ENCODE data around the gene CCDC107. TPM values are rescaled to one million over a fixed set of nuclear protein-coding genes. Genes with fewer than 3 reads are reported as not detected.

Gene CCDC107
- total RNA-seq, 1 experiment from 2014 or later, result 11.8 TPM

DNA sequence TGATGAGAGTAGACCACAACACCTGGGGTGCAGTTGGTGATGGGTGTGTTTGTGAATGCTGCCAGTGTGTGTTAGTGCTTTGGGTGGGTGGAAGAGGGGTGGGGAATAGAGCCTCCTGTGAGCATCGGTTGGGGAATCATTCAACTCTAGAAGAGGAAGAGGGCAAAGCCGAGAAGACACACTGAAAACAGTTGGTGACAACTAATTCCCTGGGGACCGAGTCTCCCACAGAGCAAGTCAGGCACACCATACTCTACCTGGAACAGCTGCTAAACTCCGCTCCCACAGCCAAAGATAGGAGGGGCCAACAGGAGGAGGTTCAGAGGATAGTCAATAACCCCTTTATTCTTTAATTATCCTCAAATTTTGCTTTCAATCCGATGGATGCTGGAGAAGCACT lies 8.5 kb downstream of the CCDC107 start:
- H3K4me1 Mint-ChIP-seq (ENCODE audit: low read depth, unreplicated experiment), result peaks cover 29% of the 10 kb centered on the region
- peaks cover 12% of the 10 kb centered on the region for H3K9me3 Mint-ChIP-seq (ENCODE audit: unreplicated experiment)
- BruUV-seq (replicated peaks), result no TSS peak
- no peak for DNase-seq
- no peak overlapping the region for H3K4me3 ChIP-seq (ENCODE audit: low read depth, low read length)
- intact Hi-C loops (cut with micrococcal nuclease; ENCODE audit: unreplicated experiment), result no loop called here
- no peaks in the 10 kb centered on the region for H3K9me3 ChIP-seq
- ChIA-PET POLR2A (interaction anchor here (1.1 to 2.0 kb wide), 2 partner anchors 61 to 62 kb away, joined by 3 to 5 read pairs; no protein-coding TSS in a partner anchor), CTCF (interaction anchor here (3.7 kb wide), 1 partner anchor 30 kb away, joined by 35 read pairs; no protein-coding TSS in a partner anchor)
- no peaks in the 10 kb centered on the region for H3K27me3 Mint-ChIP-seq (ENCODE audit: insufficient read depth, unreplicated experiment)
- H3K36me3 ChIP-seq (ENCODE audit: control insufficient read depth, insufficient read depth, low read length), result no peaks in the 10 kb centered on the region
- TF ChIP-seq, protein P1, sequence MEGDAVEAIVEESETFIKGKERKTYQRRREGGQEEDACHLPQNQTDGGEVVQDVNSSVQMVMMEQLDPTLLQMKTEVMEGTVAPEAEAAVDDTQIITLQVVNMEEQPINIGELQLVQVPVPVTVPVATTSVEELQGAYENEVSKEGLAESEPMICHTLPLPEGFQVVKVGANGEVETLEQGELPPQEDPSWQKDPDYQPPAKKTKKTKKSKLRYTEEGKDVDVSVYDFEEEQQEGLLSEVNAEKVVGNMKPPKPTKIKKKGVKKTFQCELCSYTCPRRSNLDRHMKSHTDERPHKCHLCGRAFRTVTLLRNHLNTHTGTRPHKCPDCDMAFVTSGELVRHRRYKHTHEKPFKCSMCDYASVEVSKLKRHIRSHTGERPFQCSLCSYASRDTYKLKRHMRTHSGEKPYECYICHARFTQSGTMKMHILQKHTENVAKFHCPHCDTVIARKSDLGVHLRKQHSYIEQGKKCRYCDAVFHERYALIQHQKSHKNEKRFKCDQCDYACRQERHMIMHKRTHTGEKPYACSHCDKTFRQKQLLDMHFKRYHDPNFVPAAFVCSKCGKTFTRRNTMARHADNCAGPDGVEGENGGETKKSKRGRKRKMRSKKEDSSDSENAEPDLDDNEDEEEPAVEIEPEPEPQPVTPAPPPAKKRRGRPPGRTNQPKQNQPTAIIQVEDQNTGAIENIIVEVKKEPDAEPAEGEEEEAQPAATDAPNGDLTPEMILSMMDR (IDR thresholded peaks at IDR 0.05; ENCODE audit: insufficient read depth in 1 of 2, low read depth in 1 of 2, low read length in 1 of 2, severe bottlenecking in 1 of 2, unreplicated experiment in 1 of 2), result no peak
- H3K27me3 ChIP-seq (replicated peaks; ENCODE audit: control insufficient read depth, insufficient read depth, low read length), result no peaks in the 10 kb centered on the region
- H3K4me1 ChIP-seq, result peaks cover 34% of the 10 kb centered on the region
- H3K27ac Mint-ChIP-seq (ENCODE audit: unreplicated experiment), result no peak overlapping the region
- no peak overlapping the region for H3K4me3 Mint-ChIP-seq (ENCODE audit: unreplicated experiment)
- H3K36me3 Mint-ChIP-seq (ENCODE audit: insufficient read depth, unreplicated experiment), result peaks cover 25% of the 10 kb centered on the region

DNA sequence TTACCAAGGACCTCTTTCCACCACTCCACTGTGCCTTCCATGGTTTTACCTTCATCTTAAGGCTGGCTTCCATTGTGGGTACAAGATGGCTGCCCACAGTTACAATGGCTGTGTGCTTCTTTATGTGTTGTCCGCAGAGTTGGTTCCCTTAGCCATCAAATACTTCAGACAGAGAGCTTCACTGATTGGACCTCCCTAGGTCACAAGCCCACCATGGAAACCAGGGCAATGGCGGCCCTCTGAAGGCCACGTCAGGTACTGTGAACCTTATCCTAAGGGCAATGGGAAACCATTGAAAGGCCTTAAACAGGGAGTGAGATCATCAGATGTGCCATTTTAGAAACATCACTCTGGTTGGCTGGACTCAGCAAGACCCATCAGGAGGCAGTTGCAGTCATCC lies 9.8 kb downstream of the CCDC107 start:
- Mint-ChIP-seq H3K4me1 (ENCODE audit: low read depth, unreplicated experiment) (peaks cover 22% of the 10 kb centered on the region), H3K27me3 (ENCODE audit: insufficient read depth, unreplicated experiment) (no peaks in the 10 kb centered on the region), H3K27ac (ENCODE audit: unreplicated experiment) (peak overlapping the region; percentile 16), H3K4me3 (ENCODE audit: unreplicated experiment) (no peak overlapping the region), H3K9me3 (ENCODE audit: unreplicated experiment) (peaks cover 12% of the 10 kb centered on the region), H3K36me3 (ENCODE audit: insufficient read depth, unreplicated experiment) (peaks cover 13% of the 10 kb centered on the region)
- ChIA-PET CTCF (no interaction called here), POLR2A (no interaction called here)
- no TSS peak for BruUV-seq (replicated peaks)
- DNase-seq, result no peak
- intact Hi-C loops (cut with micrococcal nuclease; ENCODE audit: unreplicated experiment), result loop anchor here (2.0 kb wide), 1 partner anchor 65 kb away; the partner anchor contains the start of genes CREB3 and TLN1
- Histone ChIP-seq H3K4me3 (ENCODE audit: low read depth, low read length) (no peak overlapping the region), H3K9me3 (no peaks in the 10 kb centered on the region), H3K36me3 (ENCODE audit: control insufficient read depth, insufficient read depth, low read length) (no peaks in the 10 kb centered on the region), H3K27me3 (replicated peaks; ENCODE audit: control insufficient read depth, insufficient read depth, low read length) (no peaks in the 10 kb centered on the region), H3K4me1 (peaks cover 34% of the 10 kb centered on the region)
- TF ChIP-seq, protein P1 (IDR thresholded peaks at IDR 0.05; ENCODE audit: insufficient read depth in 1 of 2, low read depth in 1 of 2, low read length in 1 of 2, severe bottlenecking in 1 of 2, unreplicated experiment in 1 of 2), result no peak

DNA sequence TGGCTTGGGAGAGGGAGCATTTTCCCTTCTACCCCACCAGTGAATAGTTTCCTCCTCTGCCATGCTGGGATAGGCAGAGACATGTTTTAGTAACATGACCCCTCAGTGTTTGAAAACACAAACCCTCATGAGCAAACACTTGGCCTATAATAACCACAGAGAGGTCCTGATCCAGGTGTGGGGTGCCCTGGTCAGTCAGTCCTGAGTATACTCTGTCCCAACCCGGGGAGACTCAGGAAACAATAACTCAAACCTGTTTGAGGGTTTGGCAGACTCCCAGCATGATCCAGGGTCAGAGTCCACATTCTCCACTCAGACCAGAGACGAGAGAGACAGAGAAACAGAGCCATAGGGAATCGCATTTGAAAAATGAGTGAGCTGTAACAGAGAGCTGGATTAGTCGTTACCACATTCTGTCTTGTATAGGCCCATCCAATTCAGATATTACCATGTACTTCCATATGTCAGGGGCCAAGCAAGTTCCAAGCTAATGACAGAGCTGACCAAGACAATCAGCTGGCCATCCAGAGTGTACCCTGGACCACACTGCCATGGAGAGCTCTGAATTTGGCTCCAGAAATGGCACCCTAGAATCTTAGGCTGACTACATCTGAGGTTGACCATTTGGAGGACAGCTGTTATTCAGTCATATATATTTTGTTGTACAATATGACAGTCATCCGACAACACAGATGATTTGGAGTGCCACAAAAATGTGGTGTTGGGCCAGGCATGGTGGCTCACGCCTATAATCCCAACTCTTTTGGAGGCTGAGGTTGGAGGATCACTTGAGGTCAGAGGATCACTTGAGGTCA lies 11.4 kb downstream of the CCDC107 start:
- CTCF ChIA-PET, result interaction anchor here (0.7 to 1.8 kb wide), 7 partner anchors 9 to 87 kb away, joined by 4 to 7 read pairs (median 4); no protein-coding TSS in a partner anchor
- H3K27me3 Mint-ChIP-seq (ENCODE audit: insufficient read depth, unreplicated experiment), result no peaks in the 10 kb centered on the region
- peak; percentile 81 to 89 for DNase-seq
- no peaks in the 10 kb centered on the region for H3K36me3 ChIP-seq (ENCODE audit: control insufficient read depth, insufficient read depth, low read length)
- H3K9me3 Mint-ChIP-seq (ENCODE audit: unreplicated experiment), result peaks cover 12% of the 10 kb centered on the region
- H3K36me3 Mint-ChIP-seq (ENCODE audit: insufficient read depth, unreplicated experiment), result peaks cover 12% of the 10 kb centered on the region
- peak overlapping the region; percentile 16 for H3K27ac Mint-ChIP-seq (ENCODE audit: unreplicated experiment)
- H3K9me3 ChIP-seq, result no peaks in the 10 kb centered on the region
- peaks cover 19% of the 10 kb centered on the region for H3K4me1 Mint-ChIP-seq (ENCODE audit: low read depth, unreplicated experiment)
- H3K4me3 ChIP-seq (ENCODE audit: low read depth, low read length), result no peak overlapping the region
- BruUV-seq (replicated peaks), result no TSS peak
- TF ChIP-seq, protein P1 (IDR thresholded peaks at IDR 0.05; ENCODE audit: insufficient read depth in 1 of 2, low read depth in 1 of 2, low read length in 1 of 2, severe bottlenecking in 1 of 2, unreplicated experiment in 1 of 2), result no peak
- H3K4me3 Mint-ChIP-seq (ENCODE audit: unreplicated experiment), result peak overlapping the region; percentile 6
- intact Hi-C loops (cut with micrococcal nuclease; ENCODE audit: unreplicated experiment), result loop anchor here (1.0 to 2.0 kb wide), 3 partner anchors 22 to 63 kb away; partner anchors contain the start of genes CREB3 and TLN1
- peaks cover 25% of the 10 kb centered on the region for H3K4me1 ChIP-seq
- H3K27me3 ChIP-seq (replicated peaks; ENCODE audit: control insufficient read depth, insufficient read depth, low read length), result no peaks in the 10 kb centered on the region
- POLR2A ChIA-PET, result interaction anchor here (0.5 to 2.0 kb wide), 7 partner anchors 8 to 655 kb away, joined by 4 to 11 read pairs (median 5); partner anchors contain the start of genes CCDC107, CREB3, RMRP and TLN1

Data from Caco-2 (cell line).